ENCODE data around the gene CPXM2. TPM values are rescaled to one million over a fixed set of nuclear protein-coding genes. Genes with fewer than 3 reads are reported as not detected.

Gene CPXM2
- polyA plus RNA-seq, 3 donors, result not detected

GRCh38 chr10:123888751-123889150, 2.9 kb downstream of the CPXM2 start:
- no peak for DNase-seq
- Histone ChIP-seq H3K27ac (ENCODE audit: low read depth in 1 of 2, low read length in 2 of 2) (no peak overlapping the region), H3K36me3 (replicated peaks in 1 of 2; ENCODE audit: control insufficient read depth in 1 of 2, insufficient read depth in 2 of 2, low read length in 2 of 2) (no peaks in the 10 kb centered on the region), H3K4me3 (replicated peaks in 1 of 3; ENCODE audit: low read depth in 2 of 3, low read length in 3 of 3) (no peak overlapping the region), H3K9me3 (replicated peaks in 1 of 2; ENCODE audit: control insufficient read depth in 1 of 2, insufficient read depth in 1 of 2, low read length in 2 of 2) (peaks cover 0 to 6% of the 10 kb centered on the region in 2 donors), H3K79me2 (ENCODE audit: insufficient read depth, low read length) (no peaks in the 10 kb centered on the region), H3K27me3 (ENCODE audit: control insufficient read depth in 2 of 2, insufficient read depth in 2 of 2, low read length in 2 of 2) (peaks cover 14 to 21% of the 10 kb centered on the region in 2 donors), H3K9ac (ENCODE audit: insufficient read depth, low read length, poor library complexity, severe bottlenecking) (no peak overlapping the region), H2AFZ (ENCODE audit: insufficient read depth, low read depth, low read length, poor library complexity, severe bottlenecking) (no peak overlapping the region), H4K20me1 (ENCODE audit: insufficient read depth, low read length) (no peaks in the 10 kb centered on the region), H3K4me2 (replicated peaks; ENCODE audit: extremely low read depth, low read length, poor library complexity, severe bottlenecking) (no peak overlapping the region), H3K4me1 (ENCODE audit: control insufficient read depth in 1 of 2, insufficient read depth in 2 of 2, low read length in 2 of 2) (no peaks in the 10 kb centered on the region)
- Mint-ChIP-seq H3K36me3 (no peaks in the 10 kb centered on the region), H3K9me3 (peaks cover 0 to 2% (median 0%) of the 10 kb centered on the region in 7 donors), H3K4me3 (no peak overlapping the region), H3K27me3 (ENCODE audit: low read depth in 3 of 3) (peaks cover 33 to 43% (median 39%) of the 10 kb centered on the region in 3 donors), H3K4me1 (no peaks in the 10 kb centered on the region), H3K27ac (no peak overlapping the region)
- TF ChIP-seq, protein P1, sequence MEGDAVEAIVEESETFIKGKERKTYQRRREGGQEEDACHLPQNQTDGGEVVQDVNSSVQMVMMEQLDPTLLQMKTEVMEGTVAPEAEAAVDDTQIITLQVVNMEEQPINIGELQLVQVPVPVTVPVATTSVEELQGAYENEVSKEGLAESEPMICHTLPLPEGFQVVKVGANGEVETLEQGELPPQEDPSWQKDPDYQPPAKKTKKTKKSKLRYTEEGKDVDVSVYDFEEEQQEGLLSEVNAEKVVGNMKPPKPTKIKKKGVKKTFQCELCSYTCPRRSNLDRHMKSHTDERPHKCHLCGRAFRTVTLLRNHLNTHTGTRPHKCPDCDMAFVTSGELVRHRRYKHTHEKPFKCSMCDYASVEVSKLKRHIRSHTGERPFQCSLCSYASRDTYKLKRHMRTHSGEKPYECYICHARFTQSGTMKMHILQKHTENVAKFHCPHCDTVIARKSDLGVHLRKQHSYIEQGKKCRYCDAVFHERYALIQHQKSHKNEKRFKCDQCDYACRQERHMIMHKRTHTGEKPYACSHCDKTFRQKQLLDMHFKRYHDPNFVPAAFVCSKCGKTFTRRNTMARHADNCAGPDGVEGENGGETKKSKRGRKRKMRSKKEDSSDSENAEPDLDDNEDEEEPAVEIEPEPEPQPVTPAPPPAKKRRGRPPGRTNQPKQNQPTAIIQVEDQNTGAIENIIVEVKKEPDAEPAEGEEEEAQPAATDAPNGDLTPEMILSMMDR (IDR thresholded peaks at IDR 0.05), result no peak
- 100% methylated on average over 3 of the region's 5 CpGs for WGBS (ENCODE audit: insufficient coverage)
- intact Hi-C loops (cut with micrococcal nuclease), result no loop called here

- Histone ChIP-seq H3K27ac (ENCODE audit: low read depth in 1 of 2, low read length in 2 of 2) (no peak overlapping the region), H3K4me3 (replicated peaks in 1 of 3; ENCODE audit: low read depth in 2 of 3, low read length in 3 of 3) (no peak overlapping the region), H3K9ac (ENCODE audit: insufficient read depth, low read length, poor library complexity, severe bottlenecking) (no peak overlapping the region), H3K4me2 (replicated peaks; ENCODE audit: extremely low read depth, low read length, poor library complexity, severe bottlenecking) (no peak overlapping the region), H4K20me1 (ENCODE audit: insufficient read depth, low read length) (no peaks in the 10 kb centered on the region), H3K27me3 (ENCODE audit: control insufficient read depth in 2 of 2, insufficient read depth in 2 of 2, low read length in 2 of 2) (peaks cover 14 to 21% of the 10 kb centered on the region in 2 donors), H3K79me2 (ENCODE audit: insufficient read depth, low read length) (no peaks in the 10 kb centered on the region), H3K9me3 (replicated peaks in 1 of 2; ENCODE audit: control insufficient read depth in 1 of 2, insufficient read depth in 1 of 2, low read length in 2 of 2) (peaks cover 0 to 6% of the 10 kb centered on the region in 2 donors), H3K4me1 (ENCODE audit: control insufficient read depth in 1 of 2, insufficient read depth in 2 of 2, low read length in 2 of 2) (no peaks in the 10 kb centered on the region), H3K36me3 (replicated peaks in 1 of 2; ENCODE audit: control insufficient read depth in 1 of 2, insufficient read depth in 2 of 2, low read length in 2 of 2) (no peaks in the 10 kb centered on the region), H2AFZ (ENCODE audit: insufficient read depth, low read depth, low read length, poor library complexity, severe bottlenecking) (no peak overlapping the region)
- Mint-ChIP-seq H3K36me3 (no peaks in the 10 kb centered on the region), H3K9me3 (peaks cover 0 to 2% (median 0%) of the 10 kb centered on the region in 7 donors), H3K4me1 (no peaks in the 10 kb centered on the region), H3K4me3 (no peak overlapping the region), H3K27me3 (ENCODE audit: low read depth in 3 of 3) (peaks cover 33 to 41% (median 38%) of the 10 kb centered on the region in 3 donors), H3K27ac (no peak overlapping the region)
- TF ChIP-seq, protein P1 (IDR thresholded peaks at IDR 0.05), result no peak
- no peak for DNase-seq
- no CpG with 5 or more reads among the region's 3 CpGs for WGBS (ENCODE audit: insufficient coverage)
- intact Hi-C loops (cut with micrococcal nuclease), result no loop called here
Measured at GRCh38 chr10:123888256-123888655, 3.4 kb downstream of the CPXM2 start.
